K562 (cell line): ENCODE results near the gene NUFIP2. TPM values are rescaled to one million over a fixed set of nuclear protein-coding genes. Genes with fewer than 3 reads are reported as not detected.

Experiments
- CREM ChIP-seq: IDR thresholded peaks from 2 replicates; pipeline ENCODE4 v1.6.1; 2014; ENCODE audit warnings: antibody characterized with exemption, low read depth
- JUN ChIP-seq, 2 experiments: sonication (generic) in 1 of 2; formaldehyde crosslinking in 1 of 2; IDR thresholded peaks; 2 replicates each; pipeline versions ENCODE4 v1.6.1 to v1.8.0; 2012 to 2022; ENCODE audit warnings: borderline replicate concordance in 2 of 2, mild to moderate bottlenecking in 2 of 2, improper control_type of control experiment in 1 of 2, low read depth in 1 of 2, low read length in 1 of 2, missing genetic modification reagents in 1 of 2
- NFYB ChIP-seq: IDR thresholded peaks from 2 replicates; pipeline ENCODE4 v1.6.1; 2011; ENCODE audit warnings: mild to moderate bottlenecking, moderate library complexity; ENCODE audit not compliant: insufficient read length; ENCODE audit errors: extremely low read depth
- OTX1 ChIP-seq: fragments of 450-650 bp; formaldehyde crosslinking; IDR thresholded peaks from 2 replicates; pipeline ENCODE4 v1.4.0; 2022; ENCODE audit warnings: mild to moderate bottlenecking
- RBFOX2 ChIP-seq: fragments of 200-400 bp; formaldehyde crosslinking; IDR thresholded peaks from 2 replicates; pipeline ENCODE4 v1.6.1; 2017; ENCODE audit warnings: low read depth, mild to moderate bottlenecking, low read length, moderate library complexity
- REST ChIP-seq, 2 experiments: fragments of 450-650 bp; formaldehyde crosslinking in 1 of 2; IDR thresholded peaks; 2 replicates each; pipeline versions ENCODE4 v1.4.0 to v1.6.1; 2014 to 2020; ENCODE audit warnings: mild to moderate bottlenecking in 2 of 2, borderline replicate concordance in 1 of 2, low read depth in 1 of 2
- SMC3 ChIP-seq: conservative IDR thresholded peaks from 2 replicates; pipeline ENCODE4 v1.6.1; 2011; ENCODE audit warnings: low read depth, low read length, improper control_type of control experiment; ENCODE audit not compliant: insufficient read depth
- SRSF7 ChIP-seq: fragments of 200-400 bp; formaldehyde crosslinking; optimal IDR thresholded peaks from 2 replicates; pipeline ENCODE3; 2017; ENCODE audit warnings: mild to moderate bottlenecking, low read depth, low read length
- ZBTB11 ChIP-seq, 3 experiments: fragments of 200-800 bp in 1 of 3; fragments of 250-450 bp in 1 of 3; fragments of 450-650 bp in 1 of 3; sonication (Bioruptor Pico) in 1 of 3; sonication (Bioruptor generic) in 1 of 3; formaldehyde crosslinking in 1 of 3; IDR thresholded peaks; 2 replicates each; pipeline versions ENCODE4 v1.6.1 to v1.8.0; 2016 to 2022; ENCODE audit warnings: mild to moderate bottlenecking in 2 of 3, missing genetic modification characterization in 2 of 3, missing compliant biosample characterization in 1 of 3, moderate library complexity in 1 of 3
- ZBTB26 ChIP-seq: fragments of 450-650 bp; formaldehyde crosslinking; IDR thresholded peaks from 2 replicates; pipeline ENCODE4 v1.4.0; 2022; ENCODE audit warnings: missing genetic modification characterization
- ZNF511 ChIP-seq: sonication (generic); formaldehyde crosslinking; IDR thresholded peaks from 2 replicates; pipeline ENCODE4 v1.8.0; 2022; ENCODE audit warnings: mild to moderate bottlenecking, missing genetic modification reagents
- ZNF717 ChIP-seq: fragments of 250-450 bp; sonication (Bioruptor Pico); IDR thresholded peaks from 2 replicates; pipeline ENCODE4 v1.5.0; 2021
- polyA plus RNA-seq, 8 experiments: library from polyadenylated mRNA; depleted of rRNA in 4 of 8; stranded (reverse) in 5 of 8; unstranded in 3 of 8; fragments of >200 nt; fragmentation: Nextera tagmentation in 2 of 8; fragmentation: Illumina TruSeq in 1 of 8; extraction: Ambion mirVana in 2 of 8; extraction: Trizol in 1 of 8; gene quantifications; 2 replicates each; pipeline versions ENCODE4 v1.2.1 to v1.2.3, GENCODE V29; 2011 to 2014; ENCODE audit warnings: inconsistent platforms in 1 of 8, missing spikeins in 1 of 8
- total RNA-seq, 7 experiments: library from RNA; depleted of rRNA in 6 of 7; stranded (reverse); fragments of >200 nt in 6 of 7; fragmentation: Illumina TruSeq in 2 of 7; extraction: Trizol in 2 of 7; gene quantifications; 2 replicates each; pipeline versions ENCODE4 v1.2.1 to v1.2.3, GENCODE V29; 2011 to 2021; ENCODE audit warnings: low replicate concordance in 1 of 7

Gene NUFIP2
- total and polyA plus RNA-seq, 9 of the 15 experiments (the other 6 are each of a cell fraction or from before 2014, with no cell fraction given): 4.9 to 40.7 (median 18.5) TPM

- TF ChIP-seq RBFOX2 (peak; percentile 97), OTX1 (peak; percentile 85), SMC3 (no peak), ZBTB26 (CRISPR knock-in tag) (peak; percentile 91), CREM (peak; percentile 96), ZNF511 (CRISPR knock-in tag) (peak; percentile 46; the same call in 1 of the 2 replicates), ZBTB11 (CRISPR knock-in tag; IDR thresholded peaks at IDR 0.05) (peak in 1 of 3 experiments; percentile 71; a peak in 2 of 6 replicates), SRSF7 (no peak), NFYB (peak; percentile 87), ZNF717 (CRISPR knock-in tag) (no peak), REST (IDR thresholded peaks at IDR 0.05; ENCODE audit: borderline replicate concordance) (no peak), REST (CRISPR knock-in tag; IDR thresholded peaks at IDR 0.05; ENCODE audit: low read depth) (no peak), JUN (IDR thresholded peaks at IDR 0.05; ENCODE audit: borderline replicate concordance, low read depth, low read length) (peak; percentile 21; the same call in 1 of the 2 replicates), JUN (CRISPR knock-in tag; IDR thresholded peaks at IDR 0.05; ENCODE audit: borderline replicate concordance) (no peak)
Measured at GRCh38 chr17:29293890-29294579, at the start of gene NUFIP2 (continued).
